ENCODE results near the gene DZIP1.

Gene DZIP1

DNA sequence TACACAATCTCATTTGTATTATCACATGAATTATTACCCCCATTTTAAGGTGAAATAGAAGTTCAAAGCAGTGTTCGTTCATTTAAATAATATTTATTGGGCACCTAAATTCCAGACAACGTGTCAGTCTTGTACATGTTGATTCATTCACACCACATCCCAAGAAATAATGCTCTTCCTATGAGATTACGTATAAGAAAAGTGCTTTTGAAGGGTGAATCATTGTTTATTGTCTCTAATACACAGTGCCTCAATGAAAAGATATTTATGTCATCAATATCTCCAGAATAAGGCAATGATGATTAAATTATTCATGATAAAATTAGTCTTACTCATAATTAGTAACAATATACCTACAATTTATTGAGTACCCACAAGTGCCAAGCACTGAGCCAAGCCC, 56.4 kb downstream of the DZIP1 start:
- no peaks in the 10 kb centered on the region for H4K20me1 ChIP-seq (ENCODE audit: insufficient read depth)
- H3K9ac ChIP-seq, result no peak overlapping the region
- TF ChIP-seq, protein P1, sequence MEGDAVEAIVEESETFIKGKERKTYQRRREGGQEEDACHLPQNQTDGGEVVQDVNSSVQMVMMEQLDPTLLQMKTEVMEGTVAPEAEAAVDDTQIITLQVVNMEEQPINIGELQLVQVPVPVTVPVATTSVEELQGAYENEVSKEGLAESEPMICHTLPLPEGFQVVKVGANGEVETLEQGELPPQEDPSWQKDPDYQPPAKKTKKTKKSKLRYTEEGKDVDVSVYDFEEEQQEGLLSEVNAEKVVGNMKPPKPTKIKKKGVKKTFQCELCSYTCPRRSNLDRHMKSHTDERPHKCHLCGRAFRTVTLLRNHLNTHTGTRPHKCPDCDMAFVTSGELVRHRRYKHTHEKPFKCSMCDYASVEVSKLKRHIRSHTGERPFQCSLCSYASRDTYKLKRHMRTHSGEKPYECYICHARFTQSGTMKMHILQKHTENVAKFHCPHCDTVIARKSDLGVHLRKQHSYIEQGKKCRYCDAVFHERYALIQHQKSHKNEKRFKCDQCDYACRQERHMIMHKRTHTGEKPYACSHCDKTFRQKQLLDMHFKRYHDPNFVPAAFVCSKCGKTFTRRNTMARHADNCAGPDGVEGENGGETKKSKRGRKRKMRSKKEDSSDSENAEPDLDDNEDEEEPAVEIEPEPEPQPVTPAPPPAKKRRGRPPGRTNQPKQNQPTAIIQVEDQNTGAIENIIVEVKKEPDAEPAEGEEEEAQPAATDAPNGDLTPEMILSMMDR (conservative IDR thresholded peaks at IDR 0.05; ENCODE audit: low read depth, low read length), result no peak
- no peaks in the 10 kb centered on the region for H3K36me3 ChIP-seq (ENCODE audit: insufficient read depth)
- H3K4me2 ChIP-seq, result no peak overlapping the region
- H3K4me3 ChIP-seq (IDR thresholded peaks at IDR 0.05; ENCODE audit: insufficient read depth, low read depth, low read length), result no peak overlapping the region
- no peaks in the 10 kb centered on the region for H3K4me1 ChIP-seq (ENCODE audit: low read depth, poor library complexity, severe bottlenecking)
- H3K79me2 ChIP-seq (ENCODE audit: insufficient read depth, low read depth), result no peaks in the 10 kb centered on the region
- no peak overlapping the region for H3K27ac ChIP-seq
- H3K27me3 ChIP-seq (ENCODE audit: insufficient read depth, low read depth), result no peaks in the 10 kb centered on the region
- H2AFZ ChIP-seq (ENCODE audit: low read depth), result no peak overlapping the region

DNA sequence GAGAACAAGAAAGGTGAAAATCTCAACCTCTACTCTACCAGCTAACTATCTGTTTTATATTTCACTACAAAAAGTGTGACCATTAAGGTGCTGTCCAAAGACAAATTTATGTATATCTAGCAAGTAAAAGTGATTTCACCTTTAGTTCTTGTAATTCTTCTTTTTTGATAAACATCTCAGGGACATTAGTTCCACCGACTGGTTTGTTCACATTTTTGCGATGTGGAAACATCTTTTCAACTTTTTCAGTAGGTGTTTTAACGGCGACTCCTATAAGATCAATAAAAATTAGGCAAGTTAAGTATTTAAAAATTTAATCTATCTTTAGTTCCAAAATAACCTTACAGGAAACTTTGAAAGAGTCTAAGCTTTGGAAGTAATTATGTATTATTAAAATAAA, 58.6 kb downstream of the DZIP1 start:
- Histone ChIP-seq H3K4me3 (IDR thresholded peaks at IDR 0.05; ENCODE audit: insufficient read depth, low read depth, low read length) (no peak overlapping the region), H3K79me2 (ENCODE audit: insufficient read depth, low read depth) (no peaks in the 10 kb centered on the region), H3K4me1 (ENCODE audit: low read depth, poor library complexity, severe bottlenecking) (no peaks in the 10 kb centered on the region), H3K4me2 (no peak overlapping the region), H2AFZ (ENCODE audit: low read depth) (no peak overlapping the region), H3K27me3 (ENCODE audit: insufficient read depth, low read depth) (no peaks in the 10 kb centered on the region), H3K9ac (no peak overlapping the region), H3K36me3 (ENCODE audit: insufficient read depth) (no peaks in the 10 kb centered on the region), H4K20me1 (ENCODE audit: insufficient read depth) (no peaks in the 10 kb centered on the region), H3K27ac (no peak overlapping the region)
- TF ChIP-seq, protein P1 (conservative IDR thresholded peaks at IDR 0.05; ENCODE audit: low read depth, low read length), result no peak

DNA sequence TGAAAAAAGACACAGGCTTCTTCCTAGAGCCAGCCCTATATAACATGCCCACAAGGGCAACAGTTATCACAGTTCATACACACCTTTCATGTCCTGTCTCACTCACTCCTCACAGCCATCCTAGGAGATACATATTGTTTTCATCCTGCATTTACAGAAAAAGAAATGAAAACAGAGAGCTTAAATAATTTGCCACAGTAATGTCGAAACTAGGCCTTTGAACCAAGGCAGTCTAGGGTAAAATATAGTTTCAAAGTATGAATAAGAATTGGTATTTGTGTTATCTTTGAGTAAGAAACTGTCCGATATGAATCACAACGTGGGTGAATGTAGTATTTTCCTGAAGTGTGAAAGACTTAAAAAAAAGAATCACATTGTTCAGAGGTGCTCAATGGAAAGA, 65.2 kb downstream of the DZIP1 start:
- no peak overlapping the region for H3K4me3 ChIP-seq (IDR thresholded peaks at IDR 0.05; ENCODE audit: insufficient read depth, low read depth, low read length)
- H3K27ac ChIP-seq, result no peak overlapping the region
- no peak overlapping the region for H3K4me2 ChIP-seq
- peaks cover 18% of the 10 kb centered on the region for H3K4me1 ChIP-seq (ENCODE audit: low read depth, poor library complexity, severe bottlenecking)
- TF ChIP-seq, protein P1 (conservative IDR thresholded peaks at IDR 0.05; ENCODE audit: low read depth, low read length), result no peak
- no peak overlapping the region for H2AFZ ChIP-seq (ENCODE audit: low read depth)
- H4K20me1 ChIP-seq (ENCODE audit: insufficient read depth), result no peaks in the 10 kb centered on the region
- no peaks in the 10 kb centered on the region for H3K79me2 ChIP-seq (ENCODE audit: insufficient read depth, low read depth)
- no peaks in the 10 kb centered on the region for H3K36me3 ChIP-seq (ENCODE audit: insufficient read depth)
- no peak overlapping the region for H3K9ac ChIP-seq
- no peaks in the 10 kb centered on the region for H3K27me3 ChIP-seq (ENCODE audit: insufficient read depth, low read depth)

DNA sequence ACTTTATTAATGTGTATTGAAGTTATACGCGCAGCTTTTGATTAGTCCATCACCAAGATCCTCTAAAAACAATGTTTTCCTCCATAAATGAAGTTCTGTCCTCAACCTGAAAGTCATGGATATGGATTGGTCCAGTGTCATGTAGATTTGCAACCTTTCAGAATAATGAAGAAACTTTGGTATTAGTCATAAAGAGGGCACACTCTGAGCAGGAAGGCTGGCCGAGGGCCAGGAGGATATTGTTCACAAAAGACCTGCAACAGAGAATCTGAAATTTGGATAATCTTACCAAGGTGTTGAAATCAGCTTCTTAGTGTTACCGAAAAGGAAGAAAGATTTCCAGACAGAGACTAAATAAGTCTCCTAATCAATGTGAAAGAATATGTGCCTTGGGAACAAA, 71.3 kb downstream of the DZIP1 start:
- H3K4me3 ChIP-seq (IDR thresholded peaks at IDR 0.05; ENCODE audit: insufficient read depth, low read depth, low read length), result no peak overlapping the region
- no peaks in the 10 kb centered on the region for H3K27me3 ChIP-seq (ENCODE audit: insufficient read depth, low read depth)
- no peaks in the 10 kb centered on the region for H4K20me1 ChIP-seq (ENCODE audit: insufficient read depth)
- TF ChIP-seq, protein P1 (conservative IDR thresholded peaks at IDR 0.05; ENCODE audit: low read depth, low read length), result no peak
- no peaks in the 10 kb centered on the region for H3K79me2 ChIP-seq (ENCODE audit: insufficient read depth, low read depth)
- H3K27ac ChIP-seq, result no peak overlapping the region
- H3K4me2 ChIP-seq, result no peak overlapping the region
- H3K4me1 ChIP-seq (ENCODE audit: low read depth, poor library complexity, severe bottlenecking), result peaks cover 18% of the 10 kb centered on the region
- no peak overlapping the region for H3K9ac ChIP-seq
- no peak overlapping the region for H2AFZ ChIP-seq (ENCODE audit: low read depth)
- no peaks in the 10 kb centered on the region for H3K36me3 ChIP-seq (ENCODE audit: insufficient read depth)
